Skeletal muscle tissue (tissue), 5 donors: Measurements from ENCODE around the gene NCKIPSD. TPM values are rescaled to one million over a fixed set of nuclear protein-coding genes. Genes with fewer than 3 reads are reported as not detected.

Source experiments
- H3K27ac ChIP-seq: one replicate; pipeline ENCODE4 v1.7.0; 2013; ENCODE audit warnings: mild to moderate bottlenecking, low read depth, low read length, inconsistent platforms
- H3K27me3 ChIP-seq, 3 donors: one replicate each; pipeline ENCODE4 v1.7.0; 2013; ENCODE audit warnings: low read length in 3 of 3; ENCODE audit not compliant: control insufficient read depth in 3 of 3, insufficient read depth in 3 of 3
- H3K36me3 ChIP-seq, 3 donors: one replicate each; pipeline ENCODE4 v1.7.0; 2013; ENCODE audit warnings: low read length in 3 of 3; ENCODE audit not compliant: control insufficient read depth in 3 of 3, insufficient read depth in 3 of 3
- H3K4me1 ChIP-seq, 3 donors: one replicate each; pipeline ENCODE4 v1.7.0; 2013; ENCODE audit warnings: low read length in 3 of 3, mild to moderate bottlenecking in 3 of 3; ENCODE audit not compliant: control insufficient read depth in 3 of 3, insufficient read depth in 3 of 3
- H3K4me3 ChIP-seq, 3 donors: one replicate each; pipeline ENCODE4 v1.7.0; 2013; ENCODE audit warnings: low read length in 3 of 3
- H3K9ac ChIP-seq, 3 donors: one replicate each; pipeline ENCODE4 v1.7.0; 2013; ENCODE audit warnings: low read length in 3 of 3, mild to moderate bottlenecking in 3 of 3, moderate library complexity in 2 of 3, low read depth in 1 of 3
- H3K9me3 ChIP-seq, 3 donors: one replicate each; pipeline ENCODE4 v1.7.0; 2013; ENCODE audit warnings: low read length in 3 of 3; ENCODE audit not compliant: control insufficient read depth in 3 of 3
- small RNA-seq: library from RNA; depleted of rRNA; stranded (forward); fragments of <200 nt; gene quantifications from one replicate; pipeline ENCODE3, GENCODE V24; 2014
- total RNA-seq: library from RNA; depleted of rRNA; stranded (reverse); fragments of >200 nt; gene quantifications from one replicate; pipeline ENCODE4 v1.2.3, GENCODE V29; 2014
- donor health status: Osteomylitis.

The NCKIPSD gene
- total RNA-seq, 1 donor from 2014 or later = 3.1 TPM

DNA sequence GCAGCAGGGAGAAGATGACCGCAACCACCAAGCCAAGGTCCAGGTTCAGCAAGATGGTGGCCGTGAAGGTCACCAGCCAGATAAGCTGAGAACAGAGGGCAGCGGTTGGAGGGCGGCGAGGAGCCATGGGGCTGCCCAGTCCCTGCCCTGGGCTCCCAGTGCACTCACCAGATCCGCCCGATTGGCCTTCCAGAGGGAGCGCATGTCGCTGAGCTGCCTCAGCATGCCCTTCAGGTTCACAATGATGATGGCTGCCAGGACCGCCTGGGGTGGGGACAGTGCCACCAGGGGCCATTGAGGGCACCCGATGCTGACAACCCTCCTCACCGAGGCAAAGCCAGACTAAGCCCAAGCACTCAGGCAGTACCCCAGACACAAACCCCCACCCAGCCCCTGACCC lies 55.8 kb downstream of the NCKIPSD start:
- Histone ChIP-seq H3K4me1 (peaks cover 11 to 15% (median 13%) of the 10 kb centered on the region in 3 donors), H3K36me3 (peaks cover 63 to 72% (median 72%) of the 10 kb centered on the region in 3 donors), H3K9ac (no peak overlapping the region), H3K9me3 (no peaks in the 10 kb centered on the region), H3K27ac (no peak overlapping the region), H3K4me3 (no peak overlapping the region), H3K27me3 (no peaks in the 10 kb centered on the region)

DNA sequence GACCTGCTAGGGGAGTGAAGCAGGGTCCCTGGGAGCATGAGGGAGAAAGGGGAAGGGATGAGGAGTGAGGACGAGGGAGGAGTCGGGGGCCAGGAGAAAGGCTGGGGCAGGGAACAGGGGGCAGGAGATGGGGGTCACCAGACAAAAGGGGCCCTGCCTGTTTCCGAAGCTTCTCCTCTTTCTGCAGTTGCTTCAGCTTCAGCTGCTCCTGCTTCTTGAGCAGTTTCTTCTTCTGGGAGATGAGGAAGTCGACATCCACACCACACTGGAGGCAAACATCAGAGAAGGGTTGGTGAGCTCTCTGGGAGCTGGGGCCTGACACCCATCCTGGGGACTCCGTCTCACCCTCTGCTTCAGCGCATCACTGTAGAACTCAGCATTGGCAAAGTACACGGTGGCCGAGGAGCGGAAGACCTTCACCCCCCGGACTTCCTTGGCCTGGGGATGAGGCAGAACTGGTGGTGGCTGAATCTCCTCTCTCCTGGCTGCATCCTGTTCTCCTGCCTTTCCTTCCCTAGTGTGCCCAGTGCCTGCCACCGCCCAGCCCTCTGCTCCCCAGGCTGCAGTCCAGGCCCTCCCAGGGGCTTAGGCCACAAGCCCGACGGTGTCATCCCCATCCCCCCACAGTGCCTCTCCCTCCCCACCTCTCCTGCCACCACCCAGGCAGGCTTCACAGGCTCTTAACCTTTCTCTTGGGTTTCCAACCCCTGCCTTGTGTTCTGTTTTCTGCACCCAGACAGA lies 57.3 kb downstream of the NCKIPSD start:
- H3K36me3 ChIP-seq = peaks cover 63 to 74% (median 72%) of the 10 kb centered on the region in 3 donors
- H3K4me3 ChIP-seq = no peak overlapping the region
- peaks cover 0 to under 1% (median 0%) of the 10 kb centered on the region in 3 donors for H3K4me1 ChIP-seq
- H3K27me3 ChIP-seq = no peaks in the 10 kb centered on the region
- H3K27ac ChIP-seq = no peak overlapping the region
- H3K9ac ChIP-seq = no peak overlapping the region
- no peaks in the 10 kb centered on the region for H3K9me3 ChIP-seq

DNA sequence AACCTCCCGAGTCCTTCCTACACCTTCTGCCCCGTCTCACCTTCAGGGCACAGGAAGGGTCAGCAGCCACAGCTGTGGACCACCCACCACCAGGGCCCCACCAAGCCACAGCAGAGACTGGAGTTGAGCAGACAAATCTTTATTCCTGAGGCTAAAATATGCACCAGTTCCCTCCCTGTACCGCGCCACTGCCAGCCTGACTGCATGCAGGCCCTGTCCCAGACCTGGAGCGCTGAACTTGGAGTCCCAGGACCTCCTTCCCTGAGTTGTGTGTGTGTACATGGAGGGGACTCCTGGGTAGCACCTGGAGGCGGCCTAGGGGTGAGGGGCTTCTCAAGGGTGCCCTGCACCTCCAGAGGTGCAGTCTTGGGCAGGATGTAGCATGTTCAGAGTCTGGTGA lies 60.1 kb downstream of the NCKIPSD start:
- Histone ChIP-seq H3K4me1 (no peaks in the 10 kb centered on the region), H3K9ac (no peak overlapping the region), H3K36me3 (peaks cover 38 to 51% (median 44%) of the 10 kb centered on the region in 3 donors), H3K27ac (no peak overlapping the region), H3K9me3 (no peaks in the 10 kb centered on the region), H3K27me3 (no peaks in the 10 kb centered on the region), H3K4me3 (no peak overlapping the region)

DNA sequence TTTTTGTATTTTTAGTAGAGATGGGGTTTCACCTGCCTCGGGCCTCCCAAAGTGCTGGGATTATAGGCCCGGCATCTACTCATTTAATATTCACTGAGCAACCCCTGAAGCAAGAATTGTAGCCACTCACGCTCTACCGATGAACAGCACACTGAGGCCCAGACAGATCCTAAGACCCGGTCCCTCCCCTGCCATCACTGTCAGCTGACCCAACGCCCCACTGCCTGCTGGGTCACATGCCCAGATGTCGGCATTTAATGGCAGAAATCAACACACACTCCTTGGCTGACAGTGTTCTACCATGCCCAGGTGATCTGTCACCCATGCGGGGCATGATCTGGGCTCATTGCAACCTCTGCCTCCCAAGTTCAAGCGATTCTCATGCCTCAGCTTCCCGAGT lies 60.9 kb downstream of the NCKIPSD start:
- H3K36me3 ChIP-seq = peaks cover 30 to 45% (median 38%) of the 10 kb centered on the region in 3 donors

DNA sequence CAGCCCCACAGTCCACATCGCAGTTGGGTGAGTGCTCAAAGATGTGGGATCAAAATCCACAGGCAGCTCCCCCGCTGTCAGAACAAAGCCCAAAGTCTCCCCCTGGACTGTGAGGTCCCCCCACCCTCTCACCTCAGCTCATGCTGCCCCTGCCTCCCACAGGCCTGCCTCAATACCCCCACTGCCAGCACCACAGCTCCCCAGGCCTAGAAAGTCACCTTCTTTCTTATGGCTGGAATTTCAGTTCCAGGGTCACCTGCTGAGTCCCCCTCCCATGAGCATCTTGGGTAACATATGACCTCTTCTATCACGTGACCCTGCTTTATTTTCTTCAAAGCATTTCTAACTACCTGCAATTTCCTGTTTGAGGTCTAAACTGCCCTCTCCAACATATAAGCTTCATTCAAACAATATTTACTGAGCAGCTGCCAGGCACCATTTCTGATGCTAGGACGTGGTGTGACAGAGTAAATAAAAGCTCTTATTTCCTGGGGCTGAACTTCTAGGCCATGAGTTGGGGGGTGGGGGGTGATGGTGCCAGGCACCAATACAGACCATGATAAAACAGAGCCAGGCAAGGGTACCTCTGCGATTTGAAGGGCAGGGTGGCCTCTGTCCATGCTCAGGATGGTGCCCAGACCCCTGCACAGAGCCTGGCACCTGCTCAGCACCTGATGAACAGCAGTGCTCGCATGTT lies 61.7 kb downstream of the NCKIPSD start:
- no peak overlapping the region for H3K9ac ChIP-seq

More for the DNA sequence above, 60.9 kb downstream of the NCKIPSD start:
- no peak overlapping the region for H3K27ac ChIP-seq
- no peaks in the 10 kb centered on the region for H3K9me3 ChIP-seq
- no peak overlapping the region for H3K4me3 ChIP-seq
- H3K4me1 ChIP-seq = no peaks in the 10 kb centered on the region
- no peaks in the 10 kb centered on the region for H3K27me3 ChIP-seq
- no peak overlapping the region for H3K9ac ChIP-seq

More for the DNA sequence above, 61.7 kb downstream of the NCKIPSD start:
- H3K27ac ChIP-seq = no peak overlapping the region
- H3K9me3 ChIP-seq = no peaks in the 10 kb centered on the region
- H3K36me3 ChIP-seq = peaks cover 24 to 40% (median 31%) of the 10 kb centered on the region in 3 donors
- H3K27me3 ChIP-seq = no peaks in the 10 kb centered on the region
- no peaks in the 10 kb centered on the region for H3K4me1 ChIP-seq
- no peak overlapping the region for H3K4me3 ChIP-seq

Small RNA genes lying within 50 kb of the gene (small RNA-seq; reads per million reads assigned to genes)
- gene AC141002.1 = not detected

Other genes with a start within 250 kb of the NCKIPSD start
- 9.9 TPM for gene CCDC51, start 245.8 kb downstream of the NCKIPSD start, total RNA-seq
- gene TMA7, start 245.7 kb downstream of the NCKIPSD start, total RNA-seq = 157 TPM
- 4.7 TPM for gene ATRIP, start 239.2 kb downstream of the NCKIPSD start, total RNA-seq
- gene SHISA5, start 181.7 kb downstream of the NCKIPSD start, total RNA-seq = 32.4 TPM
- gene PFKFB4, start 129.1 kb downstream of the NCKIPSD start, total RNA-seq = 8.4 TPM
- not detected for gene UCN2, start 122.1 kb downstream of the NCKIPSD start, total RNA-seq
- gene COL7A1, start 90.6 kb downstream of the NCKIPSD start, total RNA-seq = 2.1 TPM
- 182 TPM for gene UQCRC1, start 76.3 kb downstream of the NCKIPSD start, total RNA-seq
- gene TMEM89, start 64.1 kb downstream of the NCKIPSD start, total RNA-seq = not detected
- 9.4 TPM for gene SLC26A6, start 50.5 kb downstream of the NCKIPSD start, total RNA-seq
- gene CELSR3, start 23.0 kb downstream of the NCKIPSD start, total RNA-seq = under 0.01 TPM
- gene IP6K2, start 31.3 kb upstream of the NCKIPSD start, total RNA-seq = 33.9 TPM
- 26.6 TPM for gene PRKAR2A, start 162.0 kb upstream of the NCKIPSD start, total RNA-seq
- 15.1 TPM for gene SLC25A20, start 213.0 kb upstream of the NCKIPSD start, total RNA-seq
- gene ARIH2, start 232.9 kb upstream of the NCKIPSD start, total RNA-seq = 51.7 TPM